ENCODE measurements around the gene CCDC7.

CCDC7 gene

DNA sequence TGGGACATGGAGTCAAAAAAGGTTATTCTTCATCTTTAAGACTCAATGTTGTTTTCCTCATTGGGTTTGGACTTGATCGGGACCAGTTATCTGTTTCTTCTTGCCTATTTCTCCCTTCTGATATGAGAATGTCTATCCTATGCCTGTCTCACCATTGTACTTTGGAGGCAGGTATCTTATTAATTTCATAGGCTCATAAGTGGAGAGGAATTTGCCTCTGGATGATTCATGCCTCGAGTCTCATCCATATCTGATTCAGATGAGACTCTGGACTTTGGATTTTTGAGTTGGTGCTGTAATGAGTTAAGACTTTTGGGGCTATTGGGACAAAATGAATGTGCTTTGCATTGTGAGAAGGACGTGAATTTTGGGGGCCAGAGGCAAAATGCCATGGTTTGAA, 36.2 kb upstream of the CCDC7 start:
- H3K9me3 ChIP-seq: no peaks in the 10 kb centered on the region
- H3K4me3 ChIP-seq (ENCODE audit: low read depth, low read length): no peak overlapping the region
- H3K4me1 ChIP-seq: no peaks in the 10 kb centered on the region
- no peaks in the 10 kb centered on the region for H3K27me3 ChIP-seq
- TF ChIP-seq, protein P1, sequence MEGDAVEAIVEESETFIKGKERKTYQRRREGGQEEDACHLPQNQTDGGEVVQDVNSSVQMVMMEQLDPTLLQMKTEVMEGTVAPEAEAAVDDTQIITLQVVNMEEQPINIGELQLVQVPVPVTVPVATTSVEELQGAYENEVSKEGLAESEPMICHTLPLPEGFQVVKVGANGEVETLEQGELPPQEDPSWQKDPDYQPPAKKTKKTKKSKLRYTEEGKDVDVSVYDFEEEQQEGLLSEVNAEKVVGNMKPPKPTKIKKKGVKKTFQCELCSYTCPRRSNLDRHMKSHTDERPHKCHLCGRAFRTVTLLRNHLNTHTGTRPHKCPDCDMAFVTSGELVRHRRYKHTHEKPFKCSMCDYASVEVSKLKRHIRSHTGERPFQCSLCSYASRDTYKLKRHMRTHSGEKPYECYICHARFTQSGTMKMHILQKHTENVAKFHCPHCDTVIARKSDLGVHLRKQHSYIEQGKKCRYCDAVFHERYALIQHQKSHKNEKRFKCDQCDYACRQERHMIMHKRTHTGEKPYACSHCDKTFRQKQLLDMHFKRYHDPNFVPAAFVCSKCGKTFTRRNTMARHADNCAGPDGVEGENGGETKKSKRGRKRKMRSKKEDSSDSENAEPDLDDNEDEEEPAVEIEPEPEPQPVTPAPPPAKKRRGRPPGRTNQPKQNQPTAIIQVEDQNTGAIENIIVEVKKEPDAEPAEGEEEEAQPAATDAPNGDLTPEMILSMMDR (IDR thresholded peaks at IDR 0.05; ENCODE audit: low read depth, low read length): no peak
- H3K36me3 ChIP-seq: no peaks in the 10 kb centered on the region
- DNase-seq: no peak

DNA sequence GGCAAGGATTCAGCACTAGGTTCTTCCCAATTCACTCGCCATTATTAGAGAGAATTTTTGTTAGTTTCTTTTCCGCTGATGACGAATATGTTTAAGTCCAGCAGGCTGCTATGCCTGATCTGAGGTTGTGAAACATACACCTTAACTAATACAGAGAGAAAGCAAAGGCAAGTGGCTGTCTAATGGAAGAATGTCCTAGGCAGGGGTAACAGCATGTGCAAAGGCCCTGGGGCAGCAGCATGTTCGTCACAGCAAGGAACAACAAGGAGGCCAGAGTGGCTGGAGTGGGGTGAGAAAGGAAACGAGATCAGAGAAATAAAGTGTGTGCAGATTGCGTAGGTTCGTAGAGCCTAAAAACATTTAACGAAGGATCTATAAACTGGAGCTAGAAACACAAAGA, 35.4 kb upstream of the CCDC7 start:
- no peak for DNase-seq
- no peak overlapping the region for H3K4me3 ChIP-seq (ENCODE audit: low read depth, low read length)
- H3K27me3 ChIP-seq: no peaks in the 10 kb centered on the region
- no peaks in the 10 kb centered on the region for H3K9me3 ChIP-seq
- TF ChIP-seq, protein P1 (IDR thresholded peaks at IDR 0.05; ENCODE audit: low read depth, low read length): no peak
- no peaks in the 10 kb centered on the region for H3K36me3 ChIP-seq
- no peaks in the 10 kb centered on the region for H3K4me1 ChIP-seq

DNA sequence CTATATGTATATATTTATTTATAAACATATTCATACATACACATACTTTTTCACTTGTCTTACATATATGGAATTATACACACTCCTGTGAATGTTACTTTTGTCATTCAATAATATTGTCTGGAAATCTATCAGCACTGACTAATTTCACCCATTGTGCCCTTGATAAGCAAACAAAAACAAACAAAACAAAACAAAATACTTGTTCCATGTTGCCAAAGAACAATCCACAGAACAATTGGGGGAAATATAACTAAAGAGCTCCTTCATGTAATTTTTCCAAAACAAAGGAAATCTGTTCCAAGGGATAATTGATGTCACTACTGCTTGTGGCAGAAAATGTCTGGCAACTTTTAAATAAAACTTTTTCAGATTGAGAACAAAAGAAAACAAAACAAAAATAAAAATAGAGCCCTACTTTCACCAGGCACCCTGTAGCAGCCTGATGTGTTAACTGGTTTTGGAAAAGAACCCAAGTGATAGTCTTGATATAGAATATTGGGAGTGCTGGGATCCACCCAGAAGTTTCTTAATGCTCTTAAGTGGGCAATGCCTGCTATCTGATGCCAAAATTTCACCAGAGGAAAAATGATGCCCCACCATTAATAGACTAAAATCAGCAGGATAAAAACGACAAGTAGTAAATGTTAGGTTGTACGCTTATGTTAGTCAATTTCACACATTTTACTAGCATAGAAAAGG, 34.0 kb upstream of the CCDC7 start:
- Histone ChIP-seq H3K27me3 (no peaks in the 10 kb centered on the region), H3K9me3 (no peaks in the 10 kb centered on the region), H3K4me3 (ENCODE audit: low read depth, low read length) (no peak overlapping the region), H3K36me3 (no peaks in the 10 kb centered on the region), H3K4me1 (no peaks in the 10 kb centered on the region)
- no peak for DNase-seq
- TF ChIP-seq, protein P1 (IDR thresholded peaks at IDR 0.05; ENCODE audit: low read depth, low read length): no peak

DNA sequence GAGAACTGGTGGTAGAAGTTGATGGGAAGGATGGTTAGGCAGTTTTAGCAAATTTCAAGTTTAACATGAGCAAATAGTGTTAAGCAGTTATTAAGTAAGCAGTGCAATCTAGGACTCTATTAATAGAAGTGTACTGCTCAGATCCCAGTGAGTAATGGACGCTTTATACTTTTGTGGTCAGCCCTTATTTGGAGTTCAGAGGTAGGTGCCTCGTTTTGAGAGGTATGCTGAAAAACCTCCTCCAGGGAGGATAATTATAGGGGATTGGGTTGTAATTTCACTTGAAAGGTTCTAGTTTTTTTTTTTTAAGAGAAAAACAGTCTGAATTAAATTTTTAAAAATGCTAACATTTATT, 33.5 kb upstream of the CCDC7 start:
- no peaks in the 10 kb centered on the region for H3K4me1 ChIP-seq
- DNase-seq: no peak
- H3K9me3 ChIP-seq: no peaks in the 10 kb centered on the region
- no peak overlapping the region for H3K4me3 ChIP-seq (ENCODE audit: low read depth, low read length)
- TF ChIP-seq, protein P1 (IDR thresholded peaks at IDR 0.05; ENCODE audit: low read depth, low read length): no peak
- H3K36me3 ChIP-seq: no peaks in the 10 kb centered on the region
- H3K27me3 ChIP-seq: no peaks in the 10 kb centered on the region

DNA sequence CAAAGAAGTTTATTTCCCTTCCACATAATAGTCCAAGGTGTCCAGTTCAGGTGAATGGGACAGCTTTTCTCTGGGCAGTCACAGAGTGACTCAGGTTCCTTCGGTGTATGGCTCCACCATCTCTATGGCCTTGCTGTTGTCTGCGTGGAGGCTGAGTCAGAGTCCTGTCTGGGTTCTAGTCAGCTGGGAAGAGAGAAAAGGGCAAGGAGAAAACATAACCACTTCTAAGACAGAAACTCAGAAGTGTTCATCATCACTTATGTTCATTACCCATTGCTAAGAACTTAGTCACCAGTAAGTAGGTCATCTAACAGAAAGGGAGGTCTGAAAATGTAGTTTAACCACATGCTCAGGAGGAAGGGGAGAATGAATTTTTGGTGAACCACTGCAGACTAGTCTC, 32.4 kb upstream of the CCDC7 start:
- DNase-seq: no peak
- TF ChIP-seq, protein P1 (IDR thresholded peaks at IDR 0.05; ENCODE audit: low read depth, low read length): no peak
- H3K36me3 ChIP-seq: no peaks in the 10 kb centered on the region

DNA sequence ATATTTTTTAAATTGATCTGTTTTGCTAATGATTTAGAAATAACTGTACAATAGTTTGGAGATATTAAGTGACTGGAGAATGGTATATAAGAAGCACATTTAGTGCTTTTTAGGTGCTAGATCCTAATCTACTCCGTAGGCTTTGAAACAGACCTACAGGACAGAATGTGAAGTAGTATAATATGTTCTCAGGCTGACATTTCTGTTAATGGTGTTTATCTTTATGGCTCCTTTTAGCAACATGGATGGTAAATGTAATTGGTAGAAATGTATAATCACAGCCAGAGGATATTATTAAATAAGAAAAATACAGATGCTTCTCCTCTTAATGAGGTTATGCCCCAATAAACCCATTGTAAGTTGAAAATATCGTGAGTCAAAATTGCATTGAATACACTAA, 30.6 kb upstream of the CCDC7 start:
- peak overlapping the region; percentile 40 for H3K4me3 ChIP-seq (ENCODE audit: low read depth, low read length)
- TF ChIP-seq, protein P1 (IDR thresholded peaks at IDR 0.05; ENCODE audit: low read depth, low read length): no peak
- no peaks in the 10 kb centered on the region for H3K27me3 ChIP-seq
- no peak for DNase-seq
- no peaks in the 10 kb centered on the region for H3K4me1 ChIP-seq
- H3K9me3 ChIP-seq: no peaks in the 10 kb centered on the region
- H3K36me3 ChIP-seq: no peaks in the 10 kb centered on the region

More for the DNA sequence above, 32.4 kb upstream of the CCDC7 start:
- H3K9me3 ChIP-seq: no peaks in the 10 kb centered on the region
- no peaks in the 10 kb centered on the region for H3K27me3 ChIP-seq
- no peaks in the 10 kb centered on the region for H3K4me1 ChIP-seq
- H3K4me3 ChIP-seq (ENCODE audit: low read depth, low read length): no peak overlapping the region

Measured in BE2C (cell line).